HEK293 (cell line): ENCODE data around the gene CFAP46.

Source experiments
- CTCF ChIA-PET: fragments of 350-600 bp; formaldehyde crosslinking; extraction: SDS; loops from one replicate; lab custom pipeline; 2021; ENCODE audit warnings: antibody characterized with exemption; lab: Yijun Ruan, JAX
- POLR2A ChIA-PET: fragments of 300-600 bp; formaldehyde crosslinking; extraction: SDS; loops from one replicate; lab custom pipeline; 2020; ENCODE audit warnings: antibody characterized with exemption, inconsistent platforms; lab: Yijun Ruan, JAX
- H3K27ac ChIP-seq: fragments of 200-500 bp; sonication (Bioruptor generic); 2 replicates; pipeline ENCODE4 v1.5.1; 2014; ENCODE audit warnings: low read depth, low read length, control low read depth, inconsistent platforms; ENCODE audit errors: extremely low read depth
- H3K36me3 ChIP-seq, 2 experiments: fragments of 200-500 bp in 1 of 2; sonication (Bioruptor generic) in 1 of 2; 1 replicate in 1 of 2; 2 replicates in 1 of 2; pipeline ENCODE4 v1.5.1; 2014 to 2017; ENCODE audit warnings: inconsistent platforms in 2 of 2, low read length in 2 of 2; ENCODE audit not compliant: control insufficient read depth in 2 of 2, insufficient read depth in 1 of 2
- H3K4me1 ChIP-seq: fragments of 200-500 bp; sonication (Bioruptor generic); 2 replicates; pipeline ENCODE4 v1.5.1; 2014; ENCODE audit warnings: mild to moderate bottlenecking, low read length, inconsistent platforms; ENCODE audit not compliant: control insufficient read depth, insufficient read depth
- H3K4me3 ChIP-seq: 2 replicates; pipeline ENCODE4 v1.5.1; 2011; ENCODE audit warnings: low read depth, mild to moderate bottlenecking, control low read depth, low read length, moderate library complexity
- H3K9me3 ChIP-seq: fragments of 200-500 bp; sonication (Bioruptor generic); 2 replicates; pipeline ENCODE4 v1.5.1; 2014; ENCODE audit warnings: low read depth, low read length, inconsistent platforms; ENCODE audit not compliant: control insufficient read depth, insufficient read depth
- FEZF1 ChIP-seq: fragments of 450-650 bp; formaldehyde crosslinking; IDR thresholded peaks from 2 replicates; pipeline ENCODE4 v1.5.1; 2016; ENCODE audit warnings: missing biosample characterization, missing genetic modification characterization
- GLI4 ChIP-seq: fragments of 450-650 bp; formaldehyde crosslinking; IDR thresholded peaks from 2 replicates; pipeline ENCODE4 v1.5.1; 2016; ENCODE audit warnings: missing biosample characterization, missing genetic modification characterization
- IKZF3 ChIP-seq: fragments of 450-650 bp; IDR thresholded peaks from 2 replicates; pipeline ENCODE4 v1.5.0; 2018; ENCODE audit warnings: missing biosample characterization, mild to moderate bottlenecking, missing genetic modification characterization, moderate library complexity
- KLF1 ChIP-seq: fragments of 450-650 bp; formaldehyde crosslinking; IDR thresholded peaks from 2 replicates; pipeline ENCODE4 v1.5.1; 2016; ENCODE audit warnings: missing biosample characterization, missing genetic modification characterization
- MZF1 ChIP-seq: fragments of 450-650 bp; formaldehyde crosslinking; IDR thresholded peaks from 2 replicates; pipeline ENCODE4 v1.5.1; 2017; ENCODE audit warnings: missing biosample characterization, missing genetic modification characterization, borderline replicate concordance
- SP3 ChIP-seq: fragments of 450-650 bp; formaldehyde crosslinking; IDR thresholded peaks from 2 replicates; pipeline ENCODE4 v1.5.1; 2016; ENCODE audit warnings: missing biosample characterization, missing genetic modification characterization
- TRIM28 ChIP-seq: IDR thresholded peaks from 2 replicates; pipeline ENCODE4 v1.6.1; 2011; ENCODE audit warnings: low read length, control low read depth, borderline replicate concordance
- YY2 ChIP-seq: fragments of 450-650 bp; formaldehyde crosslinking; IDR thresholded peaks from 2 replicates; pipeline ENCODE4 v1.5.1; 2016; ENCODE audit warnings: missing biosample characterization, missing genetic modification characterization
- ZBTB1 ChIP-seq: fragments of 450-650 bp; formaldehyde crosslinking; IDR thresholded peaks from 2 replicates; pipeline ENCODE4 v1.5.1; 2016; ENCODE audit warnings: missing biosample characterization, missing genetic modification characterization
- ZNF146 ChIP-seq: fragments of 450-650 bp; formaldehyde crosslinking; IDR thresholded peaks from 2 replicates; pipeline ENCODE4 v1.5.1; 2016; ENCODE audit warnings: missing biosample characterization, missing genetic modification characterization
- ZNF155 ChIP-seq: fragments of 450-650 bp; formaldehyde crosslinking; IDR thresholded peaks from 2 replicates; pipeline ENCODE4 v1.5.1; 2016; ENCODE audit warnings: missing biosample characterization, missing genetic modification characterization
- ZNF23 ChIP-seq: fragments of 450-650 bp; formaldehyde crosslinking; IDR thresholded peaks from 2 replicates; pipeline ENCODE4 v1.5.1; 2016; ENCODE audit warnings: missing biosample characterization, missing genetic modification characterization, borderline replicate concordance
- ZNF426 ChIP-seq: fragments of 450-650 bp; formaldehyde crosslinking; IDR thresholded peaks from 2 replicates; pipeline ENCODE4 v1.5.1; 2017; ENCODE audit warnings: missing biosample characterization, missing genetic modification characterization, mild to moderate bottlenecking, inconsistent platforms, moderate library complexity
- ZNF473 ChIP-seq: fragments of 450-650 bp; formaldehyde crosslinking; IDR thresholded peaks from 2 replicates; pipeline ENCODE4 v1.5.1; 2017; ENCODE audit warnings: missing biosample characterization, missing genetic modification characterization
- ZNF701 ChIP-seq: fragments of 450-650 bp; formaldehyde crosslinking; IDR thresholded peaks from 2 replicates; pipeline ENCODE4 v1.5.1; 2016; ENCODE audit warnings: missing biosample characterization, missing genetic modification characterization
- ZNF830 ChIP-seq: fragments of 450-650 bp; IDR thresholded peaks from 2 replicates; pipeline ENCODE4 v1.5.0; 2018; ENCODE audit warnings: missing biosample characterization, missing genetic modification characterization, low read depth, mild to moderate bottlenecking, moderate library complexity
- TF ChIP-seq, protein P1 (sequence below): fragments of 450-650 bp; formaldehyde crosslinking; IDR thresholded peaks from 2 replicates; pipeline ENCODE4 v1.5.1; 2016; ENCODE audit warnings: missing biosample characterization, missing genetic modification characterization
- TF ChIP-seq, protein P2 (sequence below): fragments of 450-650 bp; formaldehyde crosslinking; IDR thresholded peaks from 2 replicates; pipeline ENCODE4 v1.5.1; 2016; ENCODE audit warnings: missing biosample characterization, missing genetic modification characterization
- TF ChIP-seq, protein P3 (sequence below): fragments of 450-650 bp; formaldehyde crosslinking; IDR thresholded peaks from 2 replicates; pipeline ENCODE4 v1.5.1; 2017; ENCODE audit warnings: missing biosample characterization, missing genetic modification characterization
- TF ChIP-seq, protein P4 (sequence below): fragments of 450-650 bp; formaldehyde crosslinking; conservative IDR thresholded peaks from 2 replicates; pipeline ENCODE4 v1.5.1; 2016; ENCODE audit warnings: low read depth, missing biosample characterization, missing genetic modification characterization
- TF ChIP-seq, protein P5 (sequence below): fragments of 450-650 bp; formaldehyde crosslinking; optimal IDR thresholded peaks from 2 replicates; pipeline ENCODE3; 2016; ENCODE audit warnings: missing biosample characterization, mild to moderate bottlenecking, missing genetic modification characterization

Gene CFAP46

DNA sequence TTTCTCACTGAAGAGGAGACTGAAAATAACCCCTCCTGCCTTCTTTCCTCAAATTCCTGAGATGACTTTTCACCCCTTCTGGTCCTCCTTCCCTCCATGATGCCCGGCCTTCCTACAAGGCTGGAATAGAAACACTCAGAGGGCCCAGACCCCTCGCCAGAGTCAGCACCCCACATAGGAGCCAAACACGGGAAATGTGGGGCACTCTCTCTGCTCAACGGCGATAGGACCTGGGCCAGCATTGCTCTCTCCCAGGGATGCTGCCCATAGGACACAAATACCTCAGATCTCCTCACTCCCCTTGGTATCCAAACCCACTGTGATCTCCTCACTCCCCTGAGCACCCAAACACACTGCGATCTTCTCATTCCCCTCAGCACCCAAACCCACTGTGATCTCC, 7.4 kb downstream of the CFAP46 start:
- CTCF ChIA-PET, result no interaction called here
- Histone ChIP-seq H3K9me3 (no peaks in the 10 kb centered on the region), H3K4me3 (no peak overlapping the region), H3K27ac (no peak overlapping the region), H3K36me3 (no peaks in the 10 kb centered on the region), H3K4me1 (no peaks in the 10 kb centered on the region)
- TF ChIP-seq, protein P1, sequence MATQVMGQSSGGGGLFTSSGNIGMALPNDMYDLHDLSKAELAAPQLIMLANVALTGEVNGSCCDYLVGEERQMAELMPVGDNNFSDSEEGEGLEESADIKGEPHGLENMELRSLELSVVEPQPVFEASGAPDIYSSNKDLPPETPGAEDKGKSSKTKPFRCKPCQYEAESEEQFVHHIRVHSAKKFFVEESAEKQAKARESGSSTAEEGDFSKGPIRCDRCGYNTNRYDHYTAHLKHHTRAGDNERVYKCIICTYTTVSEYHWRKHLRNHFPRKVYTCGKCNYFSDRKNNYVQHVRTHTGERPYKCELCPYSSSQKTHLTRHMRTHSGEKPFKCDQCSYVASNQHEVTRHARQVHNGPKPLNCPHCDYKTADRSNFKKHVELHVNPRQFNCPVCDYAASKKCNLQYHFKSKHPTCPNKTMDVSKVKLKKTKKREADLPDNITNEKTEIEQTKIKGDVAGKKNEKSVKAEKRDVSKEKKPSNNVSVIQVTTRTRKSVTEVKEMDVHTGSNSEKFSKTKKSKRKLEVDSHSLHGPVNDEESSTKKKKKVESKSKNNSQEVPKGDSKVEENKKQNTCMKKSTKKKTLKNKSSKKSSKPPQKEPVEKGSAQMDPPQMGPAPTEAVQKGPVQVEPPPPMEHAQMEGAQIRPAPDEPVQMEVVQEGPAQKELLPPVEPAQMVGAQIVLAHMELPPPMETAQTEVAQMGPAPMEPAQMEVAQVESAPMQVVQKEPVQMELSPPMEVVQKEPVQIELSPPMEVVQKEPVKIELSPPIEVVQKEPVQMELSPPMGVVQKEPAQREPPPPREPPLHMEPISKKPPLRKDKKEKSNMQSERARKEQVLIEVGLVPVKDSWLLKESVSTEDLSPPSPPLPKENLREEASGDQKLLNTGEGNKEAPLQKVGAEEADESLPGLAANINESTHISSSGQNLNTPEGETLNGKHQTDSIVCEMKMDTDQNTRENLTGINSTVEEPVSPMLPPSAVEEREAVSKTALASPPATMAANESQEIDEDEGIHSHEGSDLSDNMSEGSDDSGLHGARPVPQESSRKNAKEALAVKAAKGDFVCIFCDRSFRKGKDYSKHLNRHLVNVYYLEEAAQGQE (tag by site-specific recombination), result no peak
- TF ChIP-seq, protein P2, sequence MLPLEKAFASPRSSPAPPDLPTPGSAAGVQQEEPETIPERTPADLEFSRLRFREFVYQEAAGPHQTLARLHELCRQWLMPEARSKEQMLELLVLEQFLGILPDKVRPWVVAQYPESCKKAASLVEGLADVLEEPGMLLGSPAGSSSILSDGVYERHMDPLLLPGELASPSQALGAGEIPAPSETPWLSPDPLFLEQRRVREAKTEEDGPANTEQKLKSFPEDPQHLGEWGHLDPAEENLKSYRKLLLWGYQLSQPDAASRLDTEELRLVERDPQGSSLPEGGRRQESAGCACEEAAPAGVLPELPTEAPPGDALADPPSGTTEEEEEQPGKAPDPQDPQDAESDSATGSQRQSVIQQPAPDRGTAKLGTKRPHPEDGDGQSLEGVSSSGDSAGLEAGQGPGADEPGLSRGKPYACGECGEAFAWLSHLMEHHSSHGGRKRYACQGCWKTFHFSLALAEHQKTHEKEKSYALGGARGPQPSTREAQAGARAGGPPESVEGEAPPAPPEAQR (tag by site-specific recombination), result no peak
- TF ChIP-seq ZNF155, result no peak
- TF ChIP-seq ZNF426, result no peak
- TF ChIP-seq, protein P3, sequence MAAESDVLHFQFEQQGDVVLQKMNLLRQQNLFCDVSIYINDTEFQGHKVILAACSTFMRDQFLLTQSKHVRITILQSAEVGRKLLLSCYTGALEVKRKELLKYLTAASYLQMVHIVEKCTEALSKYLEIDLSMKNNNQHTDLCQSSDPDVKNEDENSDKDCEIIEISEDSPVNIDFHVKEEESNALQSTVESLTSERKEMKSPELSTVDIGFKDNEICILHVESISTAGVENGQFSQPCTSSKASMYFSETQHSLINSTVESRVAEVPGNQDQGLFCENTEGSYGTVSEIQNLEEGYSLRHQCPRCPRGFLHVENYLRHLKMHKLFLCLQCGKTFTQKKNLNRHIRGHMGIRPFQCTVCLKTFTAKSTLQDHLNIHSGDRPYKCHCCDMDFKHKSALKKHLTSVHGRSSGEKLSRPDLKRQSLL (tag by site-specific recombination), result no peak
- TF ChIP-seq TRIM28, result no peak
- TF ChIP-seq ZNF473, result no peak
- TF ChIP-seq, protein P4, sequence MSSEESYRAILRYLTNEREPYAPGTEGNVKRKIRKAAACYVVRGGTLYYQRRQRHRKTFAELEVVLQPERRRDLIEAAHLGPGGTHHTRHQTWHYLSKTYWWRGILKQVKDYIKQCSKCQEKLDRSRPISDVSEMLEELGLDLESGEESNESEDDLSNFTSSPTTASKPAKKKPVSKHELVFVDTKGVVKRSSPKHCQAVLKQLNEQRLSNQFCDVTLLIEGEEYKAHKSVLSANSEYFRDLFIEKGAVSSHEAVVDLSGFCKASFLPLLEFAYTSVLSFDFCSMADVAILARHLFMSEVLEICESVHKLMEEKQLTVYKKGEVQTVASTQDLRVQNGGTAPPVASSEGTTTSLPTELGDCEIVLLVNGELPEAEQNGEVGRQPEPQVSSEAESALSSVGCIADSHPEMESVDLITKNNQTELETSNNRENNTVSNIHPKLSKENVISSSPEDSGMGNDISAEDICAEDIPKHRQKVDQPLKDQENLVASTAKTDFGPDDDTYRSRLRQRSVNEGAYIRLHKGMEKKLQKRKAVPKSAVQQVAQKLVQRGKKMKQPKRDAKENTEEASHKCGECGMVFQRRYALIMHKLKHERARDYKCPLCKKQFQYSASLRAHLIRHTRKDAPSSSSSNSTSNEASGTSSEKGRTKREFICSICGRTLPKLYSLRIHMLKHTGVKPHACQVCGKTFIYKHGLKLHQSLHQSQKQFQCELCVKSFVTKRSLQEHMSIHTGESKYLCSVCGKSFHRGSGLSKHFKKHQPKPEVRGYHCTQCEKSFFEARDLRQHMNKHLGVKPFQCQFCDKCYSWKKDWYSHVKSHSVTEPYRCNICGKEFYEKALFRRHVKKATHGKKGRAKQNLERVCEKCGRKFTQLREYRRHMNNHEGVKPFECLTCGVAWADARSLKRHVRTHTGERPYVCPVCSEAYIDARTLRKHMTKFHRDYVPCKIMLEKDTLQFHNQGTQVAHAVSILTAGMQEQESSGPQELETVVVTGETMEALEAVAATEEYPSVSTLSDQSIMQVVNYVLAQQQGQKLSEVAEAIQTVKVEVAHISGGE (tag by site-specific recombination), result no peak
- TF ChIP-seq ZNF146 (tag by site-specific recombination), result no peak
- POLR2A ChIA-PET, result no interaction called here

DNA sequence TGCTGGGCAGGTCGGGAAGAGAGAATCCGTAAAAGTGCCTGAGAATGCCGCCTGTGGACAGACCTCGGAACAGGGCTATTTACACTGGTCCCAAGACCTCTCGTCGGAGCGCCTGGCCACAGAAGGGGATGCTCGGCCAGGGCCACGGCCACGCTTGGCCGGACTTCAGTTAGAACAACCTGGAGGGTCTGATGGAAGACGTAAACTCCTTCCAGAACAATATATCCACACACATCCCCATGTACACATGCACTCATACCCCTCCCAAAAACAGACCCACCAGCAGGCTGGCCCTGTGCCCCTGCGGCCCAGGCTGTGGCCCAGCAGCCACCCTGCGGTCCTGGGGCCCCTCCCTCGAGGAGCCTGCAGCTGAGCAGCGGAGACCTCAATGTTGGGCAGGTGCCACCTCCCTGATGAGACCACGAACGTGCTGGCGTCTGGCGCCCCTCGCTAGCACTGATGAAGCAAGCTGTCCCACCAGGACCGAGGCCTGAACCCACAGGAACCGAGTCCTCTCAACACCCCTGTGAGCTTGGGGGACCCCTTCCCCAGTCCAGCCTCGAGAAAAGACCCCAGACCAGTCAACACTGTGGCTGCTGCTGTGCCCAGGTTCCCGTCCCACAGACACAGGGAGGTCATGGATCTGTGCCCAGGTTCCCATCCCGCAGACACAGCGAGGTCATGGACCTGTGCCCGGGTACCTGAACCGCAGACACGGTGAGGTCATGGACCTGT, 8.9 kb downstream of the CFAP46 start:
- H3K36me3 ChIP-seq, result no peaks in the 10 kb centered on the region
- ChIA-PET CTCF (interaction anchor here (0.9 kb wide), 1 partner anchor 191 kb away, joined by 3 read pairs; no protein-coding TSS in a partner anchor), POLR2A (no interaction called here)
- TF ChIP-seq ZNF830 (tag by site-specific recombination), result no peak
- TF ChIP-seq, protein P2 (tag by site-specific recombination), result no peak
- no peak for TF ChIP-seq YY2 (tag by site-specific recombination)
- TF ChIP-seq IKZF3 (tag by site-specific recombination), result no peak
- TF ChIP-seq KLF1 (tag by site-specific recombination), result no peak
- no peak for TF ChIP-seq SP3 (tag by site-specific recombination)
- no peak for TF ChIP-seq ZNF23 (tag by site-specific recombination)
- no peak for TF ChIP-seq MZF1 (tag by site-specific recombination)
- TF ChIP-seq GLI4, result no peak
- TF ChIP-seq ZBTB1 (tag by site-specific recombination), result no peak
- TF ChIP-seq, protein P5, sequence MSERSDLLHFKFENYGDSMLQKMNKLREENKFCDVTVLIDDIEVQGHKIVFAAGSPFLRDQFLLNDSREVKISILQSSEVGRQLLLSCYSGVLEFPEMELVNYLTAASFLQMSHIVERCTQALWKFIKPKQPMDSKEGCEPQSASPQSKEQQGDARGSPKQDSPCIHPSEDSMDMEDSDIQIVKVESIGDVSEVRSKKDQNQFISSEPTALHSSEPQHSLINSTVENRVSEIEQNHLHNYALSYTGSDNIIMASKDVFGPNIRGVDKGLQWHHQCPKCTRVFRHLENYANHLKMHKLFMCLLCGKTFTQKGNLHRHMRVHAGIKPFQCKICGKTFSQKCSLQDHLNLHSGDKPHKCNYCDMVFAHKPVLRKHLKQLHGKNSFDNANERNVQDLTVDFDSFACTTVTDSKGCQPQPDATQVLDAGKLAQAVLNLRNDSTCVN (tag by site-specific recombination), result no peak
- TF ChIP-seq ZNF701 (tag by site-specific recombination), result no peak
- TF ChIP-seq FEZF1, result no peak

More for the DNA sequence above, 8.9 kb downstream of the CFAP46 start:
- H3K27ac ChIP-seq, result no peak overlapping the region
- H3K9me3 ChIP-seq, result no peaks in the 10 kb centered on the region
- no peaks in the 10 kb centered on the region for H3K4me1 ChIP-seq
- H3K4me3 ChIP-seq, result no peak overlapping the region
